ENCODE data around the gene GRID1.

The GRID1 gene

GRCh38 chr10:85650791-85651496 is 715.7 kb downstream of the GRID1 start:
- TF ChIP-seq ZFX (IDR thresholded peaks at IDR 0.05; ENCODE audit: borderline replicate concordance) (no peak), CTCF (IDR thresholded peaks at IDR 0.05) (no peak)
- no peak overlapping the region for H3K27ac ChIP-seq

- no peak overlapping the region for H3K27ac ChIP-seq
- TF ChIP-seq CTCF (IDR thresholded peaks at IDR 0.05) (no peak), ZFX (IDR thresholded peaks at IDR 0.05; ENCODE audit: borderline replicate concordance) (no peak)
Observed at GRCh38 chr10:85649461-85649860, 717.1 kb downstream of the GRID1 start.

GRCh38 chr10:85648279-85648754 is 718.3 kb downstream of the GRID1 start:
- TF ChIP-seq CTCF (IDR thresholded peaks at IDR 0.05) = no peak
- no peak for TF ChIP-seq ZFX (IDR thresholded peaks at IDR 0.05; ENCODE audit: borderline replicate concordance)

GRCh38 chr10:85647741-85648140 is 718.9 kb downstream of the GRID1 start:
- TF ChIP-seq ZFX (IDR thresholded peaks at IDR 0.05; ENCODE audit: borderline replicate concordance) (no peak), CTCF (IDR thresholded peaks at IDR 0.05) (no peak)
- H3K27ac ChIP-seq = no peak overlapping the region

More at GRCh38 chr10:85648279-85648754, 718.3 kb downstream of the GRID1 start:
- no peak overlapping the region for H3K27ac ChIP-seq

GRCh38 chr10:85645926-85646711 is 720.5 kb downstream of the GRID1 start:
- H3K27ac ChIP-seq = no peak overlapping the region
- TF ChIP-seq CTCF (IDR thresholded peaks at IDR 0.05) (no peak), ZFX (IDR thresholded peaks at IDR 0.05; ENCODE audit: borderline replicate concordance) (no peak)

GRCh38 chr10:85645053-85645452 is 721.5 kb downstream of the GRID1 start:
- no peak overlapping the region for H3K27ac ChIP-seq
- no peak for TF ChIP-seq ZFX (IDR thresholded peaks at IDR 0.05; ENCODE audit: borderline replicate concordance)
- TF ChIP-seq CTCF (IDR thresholded peaks at IDR 0.05) = no peak

Measured in 22Rv1 (cell line).